Measurements from ENCODE around the gene CD300A.

CD300A gene

DNA sequence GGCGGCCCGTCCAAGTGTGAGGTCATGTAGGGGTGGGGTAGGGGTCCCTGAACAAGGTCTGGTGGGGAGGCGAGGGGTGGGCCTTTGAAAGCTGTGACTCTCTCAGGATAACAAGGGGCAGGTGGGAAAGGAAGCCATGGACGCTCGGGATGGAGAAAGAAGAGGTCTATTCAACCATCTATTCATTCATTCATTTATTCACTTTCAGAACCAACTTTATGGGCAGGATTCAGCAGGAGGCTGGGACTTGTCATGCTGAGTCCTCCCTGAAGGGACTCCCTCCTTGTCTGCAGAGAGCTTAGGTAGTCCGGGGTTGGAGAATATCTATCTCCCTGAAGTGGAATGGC is 8.6 kb upstream of the CD300A start:
- TF ChIP-seq NFIC (IDR thresholded peaks at IDR 0.05) = 0 out of 2 replicates have a peak, but pooled peaks have one; percentile 1
- TF ChIP-seq CREB1 (IDR thresholded peaks at IDR 0.05; ENCODE audit: low read depth) = no peak

DNA sequence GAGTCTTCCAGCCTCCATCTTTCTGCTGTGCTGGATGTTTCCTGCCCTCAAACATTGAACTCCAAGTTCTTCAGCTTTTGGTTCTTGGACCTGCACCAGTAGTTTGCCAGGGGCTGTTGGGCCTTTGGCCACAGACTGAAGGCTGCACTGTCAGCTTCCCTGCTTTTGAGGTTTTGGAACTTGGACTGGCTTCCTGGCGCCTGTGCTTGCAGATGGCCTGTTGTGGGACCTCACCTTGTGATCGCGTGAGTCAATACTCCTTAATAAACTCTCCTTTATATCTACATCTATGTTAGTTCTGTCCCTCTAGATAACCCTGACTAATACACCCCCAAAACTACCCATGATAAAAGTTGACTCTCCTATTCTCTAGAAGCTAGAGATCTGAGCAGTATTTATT is 7.6 kb upstream of the CD300A start:
- TF ChIP-seq NFIC (IDR thresholded peaks at IDR 0.05) (no peak), TEAD4 (IDR thresholded peaks at IDR 0.05) (no peak), USF1 (IDR thresholded peaks at IDR 0.05) (no peak), EGR1 (IDR thresholded peaks at IDR 0.05) (no peak), CREB1 (IDR thresholded peaks at IDR 0.05; ENCODE audit: low read depth) (no peak), YY1 (IDR thresholded peaks at IDR 0.05; ENCODE audit: low read depth) (no peak), ZBTB7A (IDR thresholded peaks at IDR 0.05; ENCODE audit: low read depth) (no peak), RAD21 (IDR thresholded peaks at IDR 0.05; ENCODE audit: low read depth) (no peak), FOXM1 (IDR thresholded peaks at IDR 0.05; ENCODE audit: borderline replicate concordance, low read depth) (no peak), EP300 (IDR thresholded peaks at IDR 0.05; ENCODE audit: borderline replicate concordance) (no peak), TCF12 (IDR thresholded peaks at IDR 0.05; ENCODE audit: low read depth) (no peak), CEBPB (IDR thresholded peaks at IDR 0.05) (no peak)
- TF ChIP-seq, protein P1, sequence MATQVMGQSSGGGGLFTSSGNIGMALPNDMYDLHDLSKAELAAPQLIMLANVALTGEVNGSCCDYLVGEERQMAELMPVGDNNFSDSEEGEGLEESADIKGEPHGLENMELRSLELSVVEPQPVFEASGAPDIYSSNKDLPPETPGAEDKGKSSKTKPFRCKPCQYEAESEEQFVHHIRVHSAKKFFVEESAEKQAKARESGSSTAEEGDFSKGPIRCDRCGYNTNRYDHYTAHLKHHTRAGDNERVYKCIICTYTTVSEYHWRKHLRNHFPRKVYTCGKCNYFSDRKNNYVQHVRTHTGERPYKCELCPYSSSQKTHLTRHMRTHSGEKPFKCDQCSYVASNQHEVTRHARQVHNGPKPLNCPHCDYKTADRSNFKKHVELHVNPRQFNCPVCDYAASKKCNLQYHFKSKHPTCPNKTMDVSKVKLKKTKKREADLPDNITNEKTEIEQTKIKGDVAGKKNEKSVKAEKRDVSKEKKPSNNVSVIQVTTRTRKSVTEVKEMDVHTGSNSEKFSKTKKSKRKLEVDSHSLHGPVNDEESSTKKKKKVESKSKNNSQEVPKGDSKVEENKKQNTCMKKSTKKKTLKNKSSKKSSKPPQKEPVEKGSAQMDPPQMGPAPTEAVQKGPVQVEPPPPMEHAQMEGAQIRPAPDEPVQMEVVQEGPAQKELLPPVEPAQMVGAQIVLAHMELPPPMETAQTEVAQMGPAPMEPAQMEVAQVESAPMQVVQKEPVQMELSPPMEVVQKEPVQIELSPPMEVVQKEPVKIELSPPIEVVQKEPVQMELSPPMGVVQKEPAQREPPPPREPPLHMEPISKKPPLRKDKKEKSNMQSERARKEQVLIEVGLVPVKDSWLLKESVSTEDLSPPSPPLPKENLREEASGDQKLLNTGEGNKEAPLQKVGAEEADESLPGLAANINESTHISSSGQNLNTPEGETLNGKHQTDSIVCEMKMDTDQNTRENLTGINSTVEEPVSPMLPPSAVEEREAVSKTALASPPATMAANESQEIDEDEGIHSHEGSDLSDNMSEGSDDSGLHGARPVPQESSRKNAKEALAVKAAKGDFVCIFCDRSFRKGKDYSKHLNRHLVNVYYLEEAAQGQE (IDR thresholded peaks at IDR 0.05; ENCODE audit: low read depth) = no peak

GRCh38 chr17:74459622-74460021 is 6.8 kb upstream of the CD300A start:
- TF ChIP-seq, protein P2, sequence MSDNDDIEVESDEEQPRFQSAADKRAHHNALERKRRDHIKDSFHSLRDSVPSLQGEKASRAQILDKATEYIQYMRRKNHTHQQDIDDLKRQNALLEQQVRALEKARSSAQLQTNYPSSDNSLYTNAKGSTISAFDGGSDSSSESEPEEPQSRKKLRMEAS (IDR thresholded peaks at IDR 0.05) = no peak
- TF ChIP-seq TAF1 (IDR thresholded peaks at IDR 0.05; ENCODE audit: low read depth) (no peak), EGR1 (IDR thresholded peaks at IDR 0.05) (no peak), TEAD4 (IDR thresholded peaks at IDR 0.05) (no peak), CEBPB (IDR thresholded peaks at IDR 0.05) (no peak), FOXM1 (IDR thresholded peaks at IDR 0.05; ENCODE audit: borderline replicate concordance, low read depth) (no peak), NFIC (IDR thresholded peaks at IDR 0.05) (no peak), CREB1 (IDR thresholded peaks at IDR 0.05; ENCODE audit: low read depth) (no peak), TCF12 (IDR thresholded peaks at IDR 0.05; ENCODE audit: low read depth) (no peak)
- TF ChIP-seq, protein P1 (IDR thresholded peaks at IDR 0.05; ENCODE audit: low read depth) = no peak

DNA sequence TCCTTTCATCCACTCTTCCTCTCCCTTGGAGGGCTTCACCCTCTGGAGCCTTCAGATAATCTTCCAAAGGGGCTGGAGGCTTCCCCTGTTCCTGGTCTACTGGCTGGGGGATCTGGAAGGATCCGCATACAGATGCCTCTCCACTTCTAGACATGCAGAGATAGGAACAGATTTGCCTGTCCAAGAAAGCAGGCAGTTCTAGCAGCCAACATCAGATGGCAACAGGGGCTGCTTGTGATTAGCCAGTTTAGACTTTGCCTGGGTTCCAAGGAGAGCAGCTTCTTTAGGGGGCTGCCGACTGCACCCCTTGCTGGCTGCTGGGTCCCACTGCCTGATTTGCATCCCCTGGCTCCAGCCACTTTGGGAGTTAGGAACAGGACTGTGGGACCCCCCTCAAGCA is 6.2 kb upstream of the CD300A start:
- no peak for TF ChIP-seq YY1 (IDR thresholded peaks at IDR 0.05; ENCODE audit: low read depth)
- TF ChIP-seq ZBTB7A (IDR thresholded peaks at IDR 0.05; ENCODE audit: low read depth) = no peak

- TF ChIP-seq USF1 (IDR thresholded peaks at IDR 0.05) (no peak), EP300 (IDR thresholded peaks at IDR 0.05; ENCODE audit: borderline replicate concordance) (no peak), TAF1 (IDR thresholded peaks at IDR 0.05; ENCODE audit: low read depth) (no peak), ZBTB7A (IDR thresholded peaks at IDR 0.05; ENCODE audit: low read depth) (no peak), TEAD4 (IDR thresholded peaks at IDR 0.05) (no peak), NFIC (IDR thresholded peaks at IDR 0.05) (no peak), CREB1 (IDR thresholded peaks at IDR 0.05; ENCODE audit: low read depth) (no peak), CEBPB (IDR thresholded peaks at IDR 0.05) (no peak), EGR1 (IDR thresholded peaks at IDR 0.05) (no peak), RAD21 (IDR thresholded peaks at IDR 0.05; ENCODE audit: low read depth) (no peak), YY1 (IDR thresholded peaks at IDR 0.05; ENCODE audit: low read depth) (no peak), TCF12 (IDR thresholded peaks at IDR 0.05; ENCODE audit: low read depth) (no peak), FOXM1 (IDR thresholded peaks at IDR 0.05; ENCODE audit: borderline replicate concordance, low read depth) (no peak)
- TF ChIP-seq, protein P2 (IDR thresholded peaks at IDR 0.05) = no peak
- TF ChIP-seq, protein P1 (IDR thresholded peaks at IDR 0.05; ENCODE audit: low read depth) = no peak
Measured at GRCh38 chr17:74460996-74461395, 5.4 kb upstream of the CD300A start.
